Measurements from ENCODE around the gene ITSN2.
"Not testable (repeated sequence)": the region's sequence is repeated elsewhere in the genome, so short reads cannot be mapped to it uniquely, and the experiment has no call there.

Gene ITSN2

DNA sequence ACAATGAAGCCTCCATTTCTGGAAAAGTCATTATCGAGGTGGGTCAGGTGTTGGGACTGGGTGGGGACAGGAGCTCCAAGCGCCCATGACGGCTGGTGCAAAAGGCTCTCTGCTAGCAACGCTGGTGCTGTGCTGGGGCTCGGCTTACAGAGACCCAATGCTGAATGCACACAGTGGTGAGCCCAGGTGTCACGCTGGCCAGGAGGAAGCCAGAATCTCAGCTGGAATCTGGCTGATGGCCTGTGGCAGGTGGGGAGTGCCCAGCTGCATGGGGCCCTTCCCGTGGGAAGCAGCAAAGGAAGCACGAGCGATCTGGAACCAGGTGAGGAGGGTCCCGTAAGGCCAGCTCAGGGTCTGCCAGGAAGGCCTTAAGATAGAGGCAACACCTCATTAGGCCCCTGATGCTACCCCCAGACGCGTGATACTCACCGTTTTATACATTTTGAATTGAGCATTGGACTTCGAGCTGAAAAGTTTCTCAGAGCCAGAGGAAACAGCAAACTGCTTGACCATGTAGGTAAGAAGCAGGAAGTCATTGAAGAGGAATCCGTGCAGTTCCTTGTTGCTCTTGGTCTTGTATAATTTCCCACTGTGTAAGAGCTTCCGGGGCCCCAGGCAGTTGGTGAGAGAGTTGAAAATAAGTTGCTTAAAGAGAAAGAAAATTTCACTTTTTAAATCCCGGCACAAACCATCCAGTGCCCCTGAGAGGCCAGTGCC, 150.8 kb downstream of the ITSN2 start:
- no peak for DNase-seq

DNA sequence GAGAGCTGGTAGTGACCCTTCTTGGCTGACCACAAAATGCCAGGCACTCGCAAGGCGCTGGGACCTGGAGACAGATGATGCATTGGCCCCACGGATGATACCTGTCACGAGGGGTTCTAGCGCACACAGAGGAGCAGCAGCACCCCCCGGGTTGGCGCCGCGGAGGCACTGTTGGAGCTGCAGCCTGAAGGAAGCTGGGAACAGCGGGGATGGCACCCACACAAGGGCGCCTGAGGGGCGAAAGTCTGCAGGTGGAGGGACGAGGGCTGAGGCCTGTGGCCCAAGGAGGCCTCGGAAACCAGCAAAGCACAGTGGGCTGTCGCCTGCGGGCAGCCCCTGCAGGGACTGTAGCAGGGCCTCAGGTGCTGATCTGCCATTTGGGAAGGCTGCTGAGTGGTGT, 151.8 kb downstream of the ITSN2 start:
- DNase-seq: no peak

DNA sequence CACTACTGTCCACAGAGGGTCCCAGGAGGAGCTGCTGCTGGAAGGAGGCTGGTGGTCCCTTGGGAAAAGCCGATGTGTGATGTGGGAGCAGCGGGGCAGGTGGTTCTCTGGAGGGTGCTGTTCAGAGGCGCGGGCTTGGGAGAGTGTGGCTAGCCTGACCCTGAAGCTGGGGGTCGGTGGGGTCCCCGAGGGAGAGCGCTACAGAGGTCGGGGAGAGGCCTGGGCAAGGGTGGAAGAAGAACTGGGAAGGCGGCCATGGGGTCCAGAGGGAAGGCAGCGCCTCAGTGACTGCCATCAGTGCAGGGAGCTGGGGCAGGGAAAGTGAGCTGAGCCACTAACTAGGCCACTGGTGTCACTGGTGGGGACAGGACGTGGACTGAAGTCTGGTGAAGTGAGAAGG, 153.0 kb downstream of the ITSN2 start:
- no peak for DNase-seq

DNA sequence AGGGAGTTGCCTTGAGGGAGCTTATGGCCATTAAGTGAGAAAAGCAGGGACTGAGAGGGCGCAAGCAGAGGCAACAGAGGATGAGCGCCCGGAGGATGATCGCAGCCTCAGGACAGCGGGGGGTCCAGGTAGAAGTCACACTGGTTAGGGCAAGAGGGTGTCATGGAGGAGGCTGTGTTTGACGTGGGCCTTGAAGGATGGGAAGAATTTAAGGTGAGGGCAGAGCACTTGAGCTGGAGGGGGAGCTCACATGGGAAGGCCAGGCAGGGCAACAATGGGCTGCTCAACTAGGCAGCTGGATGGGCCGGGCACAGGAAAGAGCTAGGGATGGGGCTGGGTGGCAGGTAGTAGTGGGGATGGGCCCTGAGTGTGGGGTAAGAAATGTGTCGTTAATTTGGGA, 153.6 kb downstream of the ITSN2 start:
- no peak for DNase-seq

DNA sequence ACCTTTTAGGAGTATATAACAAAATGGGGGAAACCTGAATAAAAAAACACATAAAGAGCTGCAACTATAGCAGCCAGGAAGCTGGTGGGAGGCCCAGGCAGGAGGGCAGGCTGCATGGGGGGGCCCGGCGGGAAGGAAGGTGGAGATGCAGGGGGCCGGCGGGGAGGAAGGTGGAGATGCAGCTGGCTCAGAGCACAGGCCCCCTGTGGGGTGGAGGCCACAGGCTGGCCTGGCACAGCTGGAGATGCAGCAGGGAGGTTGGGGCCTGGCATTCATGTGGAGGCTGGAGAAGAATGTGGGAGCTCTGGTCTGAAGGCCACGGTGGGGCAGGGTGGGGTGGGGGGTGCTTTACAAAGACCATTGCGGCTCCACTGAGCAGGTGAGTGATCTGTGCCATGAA, 154.1 kb downstream of the ITSN2 start:
- no peak for DNase-seq

DNA sequence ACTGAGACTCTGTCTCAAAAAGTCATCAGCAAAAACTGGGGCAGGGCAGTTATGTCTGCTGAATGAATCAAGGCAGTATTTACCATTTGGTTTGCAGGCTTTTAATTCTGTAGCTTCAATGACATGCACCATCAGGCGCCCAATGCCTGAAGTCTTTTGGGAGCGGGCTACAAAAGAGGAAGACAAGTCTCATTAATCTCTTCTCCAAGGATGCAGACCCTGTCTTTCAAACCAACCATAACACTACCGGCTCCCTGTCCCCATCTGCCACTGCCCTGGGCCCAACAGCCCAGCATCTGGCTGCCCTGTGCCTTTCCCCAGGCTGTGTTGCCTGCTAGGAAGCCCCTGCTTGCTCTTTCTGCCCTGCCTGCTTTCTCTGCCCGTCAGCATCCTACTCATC, 155.2 kb downstream of the ITSN2 start:
- DNase-seq: no peak

DNA sequence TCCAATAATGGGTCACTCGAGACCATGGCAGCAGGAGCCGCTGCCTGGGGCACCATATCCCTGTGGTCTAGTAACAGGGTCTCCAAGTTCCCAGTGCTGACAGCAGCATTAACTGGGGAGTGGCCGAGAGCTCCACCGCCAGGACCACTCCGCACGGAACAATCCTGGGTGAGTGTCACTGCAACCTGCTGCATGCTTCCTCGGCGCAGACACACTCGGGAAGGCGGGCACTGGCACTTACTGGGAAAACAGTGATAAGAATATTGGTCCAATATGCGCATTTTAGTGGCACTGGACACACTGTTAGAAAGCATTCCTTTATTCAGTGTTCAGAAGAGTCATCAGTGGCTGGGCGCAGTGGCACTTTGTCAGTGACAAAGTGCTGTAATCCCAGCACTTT, 155.8 kb downstream of the ITSN2 start:
- no peak for DNase-seq

DNA sequence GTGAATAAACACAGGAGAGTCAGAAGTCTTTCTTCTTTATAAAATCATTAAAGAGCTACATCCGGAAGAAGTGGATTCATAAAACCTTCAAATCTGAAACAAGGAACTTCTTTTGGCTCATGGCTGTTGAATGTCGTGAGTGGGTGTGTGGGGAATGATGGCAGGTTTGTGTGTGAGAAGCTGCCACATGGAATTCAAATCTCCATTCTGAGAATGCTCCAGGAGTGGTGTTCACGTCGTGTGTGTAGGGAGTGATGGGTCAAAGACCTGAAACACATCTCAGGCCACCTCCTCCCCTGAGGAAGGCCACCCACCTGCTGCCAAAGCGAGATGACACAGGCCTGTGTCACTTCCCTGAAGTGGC, 156.6 kb downstream of the ITSN2 start:
- no peak for DNase-seq

DNA sequence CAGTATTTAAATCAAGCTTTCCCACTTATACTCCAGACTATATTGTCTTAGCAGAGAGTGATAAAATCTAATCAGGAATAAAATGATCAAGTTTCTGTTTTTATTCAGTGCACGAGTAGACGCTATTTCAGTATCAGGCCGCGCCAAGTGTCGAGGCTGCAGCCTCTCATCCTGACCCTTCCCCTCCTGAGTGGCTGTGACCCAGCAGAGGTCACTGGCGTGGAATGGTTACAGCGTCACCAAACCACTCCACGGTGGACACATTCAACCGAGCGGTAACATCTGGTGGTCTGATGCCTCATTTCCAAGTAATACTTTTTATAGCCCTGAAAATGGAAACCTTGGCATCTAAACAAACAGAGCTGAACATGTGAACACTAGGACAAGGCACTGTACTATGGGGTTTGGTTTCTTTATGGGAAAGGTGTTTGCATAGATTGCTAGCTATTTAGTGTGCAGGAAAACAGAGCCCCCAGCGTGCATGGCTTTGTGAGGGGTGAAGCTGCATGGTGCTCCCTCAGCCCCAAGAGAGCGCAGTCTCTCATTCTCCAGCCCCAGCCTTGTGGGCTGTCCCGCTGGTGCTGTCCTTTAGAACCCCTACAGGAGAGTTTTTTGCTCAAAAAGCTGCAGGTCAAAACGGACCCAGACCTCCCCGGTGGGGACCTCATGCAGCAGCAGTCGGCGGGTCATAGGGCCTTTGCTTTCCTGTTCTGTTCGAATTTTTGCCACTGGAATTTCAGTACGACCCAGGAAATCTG, 157.1 kb downstream of the ITSN2 start:
- DNase-seq: no peak

DNA sequence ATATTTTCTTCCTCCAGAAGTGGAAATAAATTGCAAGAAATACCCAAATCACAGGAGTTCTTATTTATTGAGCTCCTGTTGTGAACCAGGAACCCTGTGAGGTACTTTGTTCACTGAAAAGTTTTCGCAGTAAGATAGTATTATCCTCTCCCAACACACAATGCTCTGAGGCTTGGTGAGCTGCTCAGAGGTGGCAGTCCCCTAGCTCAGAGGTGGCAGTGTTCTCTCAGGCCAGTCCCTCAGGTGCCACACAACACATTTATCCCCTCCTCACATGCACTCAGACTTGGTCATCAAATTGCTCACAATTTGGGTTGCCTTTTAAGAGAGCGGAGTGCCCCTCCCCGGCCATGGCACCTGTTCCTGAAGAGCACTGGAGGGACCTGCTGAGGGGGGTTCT, 159.5 kb downstream of the ITSN2 start:
- no peak for DNase-seq

DNA sequence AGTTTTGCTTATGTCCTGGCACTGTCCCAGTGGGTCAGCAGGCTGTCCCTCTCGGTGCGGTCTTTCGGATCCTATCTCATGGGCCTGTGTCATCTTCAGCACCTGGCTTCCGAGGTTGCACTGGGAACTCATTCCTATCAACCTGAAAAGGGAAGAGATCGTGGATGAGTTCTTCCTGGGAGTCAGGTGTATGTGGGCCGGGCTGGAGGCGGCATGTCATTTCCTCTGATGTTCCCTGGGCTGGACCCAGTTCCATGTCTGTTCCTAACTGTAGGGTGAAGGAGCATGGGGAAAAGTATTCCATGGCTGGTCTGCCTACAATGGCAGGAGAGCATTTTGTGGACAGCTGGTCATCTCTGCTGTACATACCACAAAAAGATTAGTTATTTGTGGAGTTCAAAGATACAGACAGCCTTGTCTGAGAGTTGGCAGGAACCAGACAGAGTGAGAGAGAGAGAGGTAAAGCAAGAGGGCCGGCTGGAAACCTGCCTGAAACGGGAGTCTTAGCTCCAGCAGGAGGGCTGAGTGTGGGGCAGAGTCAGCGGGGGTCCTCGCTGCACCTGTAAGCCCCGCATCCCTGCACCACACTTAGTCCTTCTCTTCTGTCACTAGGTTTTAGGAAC, 160.3 kb downstream of the ITSN2 start:
- DNase-seq: no peak

DNA sequence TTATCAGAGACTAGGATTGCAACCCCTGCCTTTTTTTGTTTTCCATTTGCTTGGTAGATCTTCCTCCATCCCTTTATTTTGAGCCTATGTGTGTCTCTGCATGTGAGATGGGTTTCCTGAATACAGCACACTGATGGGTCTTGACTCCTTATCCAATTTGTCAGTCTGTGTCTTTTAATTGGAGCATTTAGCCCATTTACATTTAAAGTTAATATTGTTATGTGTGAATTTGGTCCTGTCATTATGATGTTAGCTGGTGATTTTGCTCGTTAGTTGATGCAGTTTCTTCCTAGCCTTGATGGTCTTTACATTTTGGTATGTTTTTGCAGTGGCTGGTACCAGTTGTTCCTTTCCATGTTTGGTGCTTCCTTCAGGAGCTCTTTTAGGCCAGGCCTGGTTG, 163.1 kb downstream of the ITSN2 start:
- DNase-seq: not testable (repeated sequence)

DNA sequence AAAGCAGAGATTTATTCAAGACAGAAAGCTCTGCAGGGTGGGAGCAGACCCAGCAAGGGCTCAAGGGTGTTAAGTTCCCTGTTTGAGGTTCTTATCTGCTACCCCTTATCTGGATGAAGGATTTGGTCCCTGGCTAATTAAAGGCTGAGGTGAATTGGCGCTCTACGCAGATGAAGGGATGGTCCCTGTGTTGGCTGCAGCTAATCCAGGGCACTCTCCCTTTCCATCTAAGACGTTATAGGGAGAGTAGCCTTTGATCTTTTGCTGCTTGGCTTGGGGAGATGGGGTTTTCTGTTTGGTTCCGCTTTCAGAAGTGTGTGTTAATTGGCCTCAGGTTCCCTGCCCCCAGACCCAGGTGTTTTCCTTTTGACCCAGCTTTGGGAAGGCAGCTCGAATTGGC, 168.5 kb downstream of the ITSN2 start:
- no peak for DNase-seq

DNA sequence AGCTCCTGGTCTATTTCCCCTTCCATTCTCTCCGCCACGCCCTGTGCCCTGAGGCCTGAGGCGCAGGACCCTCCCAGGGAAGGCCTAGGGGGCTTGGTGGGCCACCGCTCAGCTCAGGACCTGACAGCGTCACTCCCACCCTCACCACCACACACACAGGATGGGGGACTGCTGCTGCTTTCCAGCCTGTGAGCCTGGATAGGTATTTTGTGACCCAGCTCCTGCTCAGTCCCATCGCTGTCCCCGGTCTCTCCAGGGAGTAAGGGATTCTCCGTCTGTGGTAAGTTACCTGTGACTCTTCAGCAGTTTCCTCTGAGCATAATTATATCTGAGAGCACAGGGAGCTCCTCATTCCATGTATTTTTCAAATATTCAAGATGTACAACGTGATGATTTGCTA, 169.2 kb downstream of the ITSN2 start:
- no peak for DNase-seq

DNA sequence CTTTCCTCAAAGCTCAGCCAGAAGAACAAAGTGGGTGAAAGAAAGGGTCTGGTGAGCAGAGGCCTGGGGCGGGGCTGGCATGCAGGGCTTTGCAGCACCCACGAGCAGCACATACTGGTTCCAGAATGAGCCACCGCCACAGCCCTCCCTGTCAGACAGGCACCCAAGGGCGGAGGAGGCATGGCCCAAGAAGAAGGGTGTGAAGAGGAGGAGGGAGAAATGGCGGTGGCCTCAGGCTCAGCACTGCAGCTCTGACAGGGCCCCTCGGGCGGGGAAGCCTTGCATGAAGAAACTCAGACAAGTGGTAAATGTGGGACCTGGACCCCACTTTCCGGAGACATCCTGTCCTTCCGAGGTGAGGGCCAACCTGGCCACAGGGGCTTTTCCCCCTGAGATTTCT, 169.8 kb downstream of the ITSN2 start:
- DNase-seq: no peak

DNA sequence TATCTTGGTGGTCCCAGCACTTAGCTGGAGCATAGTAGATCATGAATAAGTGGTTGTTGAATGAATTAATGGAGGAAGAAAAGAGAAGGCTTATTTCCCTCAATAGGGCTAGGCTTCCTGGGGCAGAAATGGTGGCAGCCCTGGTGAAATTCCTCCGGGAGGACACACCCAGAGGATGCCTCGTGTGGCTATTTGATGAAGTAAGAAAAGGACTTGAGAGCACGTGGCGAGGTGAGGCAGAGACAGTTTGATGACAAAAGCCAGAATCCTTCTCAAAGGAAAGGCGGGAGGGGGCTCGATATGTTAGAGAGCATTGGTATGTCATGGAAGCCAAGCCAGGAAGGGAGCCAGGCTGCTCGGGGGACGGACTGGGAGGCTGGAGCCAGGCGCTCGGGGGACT, 170.8 kb downstream of the ITSN2 start:
- DNase-seq: no peak

DNA sequence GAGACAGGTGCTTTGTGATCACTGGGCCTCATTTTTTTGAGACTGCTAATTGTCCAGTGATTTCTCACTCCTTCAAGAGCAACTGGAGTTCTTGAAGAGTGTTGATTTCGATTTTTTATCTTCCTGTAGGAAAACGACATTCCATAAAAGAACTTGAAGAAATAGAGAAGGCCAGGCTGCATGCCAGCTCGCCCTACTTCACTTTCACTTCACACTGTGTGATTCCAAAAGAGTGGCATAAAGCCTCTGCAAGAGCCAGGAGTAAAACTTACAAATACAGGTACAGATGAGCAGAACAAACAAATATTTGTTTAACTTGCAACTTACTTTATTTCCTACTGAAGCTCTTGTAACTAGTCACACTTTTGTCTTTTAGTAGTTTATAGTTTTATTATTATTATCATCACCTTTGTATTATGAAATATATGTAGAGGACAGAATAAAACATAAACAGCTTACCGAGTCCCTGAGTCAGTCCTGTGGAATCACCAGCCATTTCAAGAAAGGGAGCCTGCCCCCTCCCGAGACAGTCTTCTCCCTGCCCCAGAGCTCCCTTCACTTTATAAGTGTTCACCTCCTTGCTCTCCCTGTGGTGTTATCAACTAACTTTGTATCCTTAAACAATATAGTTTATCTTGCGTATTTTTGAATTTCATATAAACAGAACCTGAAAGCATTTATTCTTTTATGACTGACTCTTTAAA, 176.8 kb downstream of the ITSN2 start:
- no peak for DNase-seq

DNA sequence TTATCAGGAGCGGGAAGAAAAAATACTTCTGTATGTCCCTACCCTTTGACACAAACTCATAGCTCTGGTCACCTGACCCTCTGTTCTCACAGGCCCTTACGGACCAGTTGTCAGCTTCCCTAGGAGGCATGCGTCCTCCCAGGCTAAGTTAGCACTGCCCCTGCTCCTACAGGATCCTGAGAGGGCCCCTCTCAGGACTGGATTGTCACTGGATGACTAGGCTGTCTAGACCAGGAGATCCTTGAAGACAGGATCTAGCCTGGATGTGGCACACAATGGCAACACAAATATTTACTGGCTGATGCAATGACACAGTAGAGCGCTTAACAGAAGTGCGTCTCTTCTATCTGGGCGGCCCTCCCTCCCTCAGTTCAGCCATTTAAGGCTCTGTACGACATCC, 177.8 kb downstream of the ITSN2 start:
- DNase-seq: no peak

DNA sequence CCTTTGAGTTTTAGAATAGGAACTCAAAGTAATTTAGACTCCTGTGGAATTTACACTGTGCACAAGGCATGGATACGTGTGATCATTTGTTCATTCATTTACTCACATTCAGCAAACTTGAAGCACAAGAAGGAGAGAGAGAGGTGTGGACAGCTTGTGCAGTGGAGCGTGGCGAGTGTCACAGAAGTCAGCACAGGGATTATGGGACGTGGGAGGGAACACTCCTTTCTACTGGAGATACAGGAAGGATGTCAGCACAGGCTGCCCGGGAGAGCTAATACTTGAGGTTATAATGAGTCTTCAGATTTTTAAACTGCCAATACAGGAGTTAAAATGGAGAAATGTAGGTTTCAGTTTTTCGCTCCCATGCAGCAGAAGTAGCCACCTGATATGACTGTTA, 178.5 kb downstream of the ITSN2 start:
- no peak for DNase-seq

DNA sequence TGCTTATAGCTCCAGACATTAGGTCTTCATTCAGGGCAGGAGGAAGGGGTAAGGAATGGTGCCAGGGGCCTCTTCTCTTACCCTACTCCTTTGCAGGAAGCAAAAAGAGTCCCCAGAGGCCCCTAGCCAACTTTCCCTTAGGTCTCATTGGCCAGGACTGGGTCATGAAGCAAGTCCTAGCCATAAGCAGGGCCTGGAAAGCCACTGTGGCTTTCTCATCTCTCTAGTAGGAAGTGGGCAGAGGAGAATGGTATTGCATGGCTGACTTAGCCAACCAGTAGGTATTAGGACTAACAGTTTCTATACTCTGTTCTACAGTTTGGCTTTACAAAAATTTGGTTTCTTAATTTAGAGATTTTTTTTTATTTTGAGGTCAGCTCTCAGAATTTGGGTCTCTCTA, 180.7 kb downstream of the ITSN2 start:
- no peak for DNase-seq

DNA sequence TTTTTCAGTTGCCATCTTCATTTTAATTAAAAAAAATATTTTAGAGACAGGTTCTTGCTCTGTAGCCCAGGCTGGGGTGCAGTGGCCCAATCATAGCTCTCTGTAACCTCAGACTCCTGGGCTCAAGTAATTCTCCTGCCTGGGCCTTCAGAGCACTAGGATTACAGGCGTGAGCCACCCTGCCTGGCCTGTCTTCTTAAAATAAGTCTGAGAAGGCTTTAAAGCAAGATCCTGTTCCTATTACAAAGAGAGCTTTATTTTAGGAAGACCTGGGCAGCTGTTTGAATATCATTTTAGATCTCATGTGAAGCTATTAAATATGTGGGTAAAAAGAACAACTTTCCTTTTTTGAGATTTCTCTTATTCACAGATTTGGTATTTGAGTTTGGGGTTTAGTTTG, 184.0 kb downstream of the ITSN2 start:
- DNase-seq: no peak

DNA sequence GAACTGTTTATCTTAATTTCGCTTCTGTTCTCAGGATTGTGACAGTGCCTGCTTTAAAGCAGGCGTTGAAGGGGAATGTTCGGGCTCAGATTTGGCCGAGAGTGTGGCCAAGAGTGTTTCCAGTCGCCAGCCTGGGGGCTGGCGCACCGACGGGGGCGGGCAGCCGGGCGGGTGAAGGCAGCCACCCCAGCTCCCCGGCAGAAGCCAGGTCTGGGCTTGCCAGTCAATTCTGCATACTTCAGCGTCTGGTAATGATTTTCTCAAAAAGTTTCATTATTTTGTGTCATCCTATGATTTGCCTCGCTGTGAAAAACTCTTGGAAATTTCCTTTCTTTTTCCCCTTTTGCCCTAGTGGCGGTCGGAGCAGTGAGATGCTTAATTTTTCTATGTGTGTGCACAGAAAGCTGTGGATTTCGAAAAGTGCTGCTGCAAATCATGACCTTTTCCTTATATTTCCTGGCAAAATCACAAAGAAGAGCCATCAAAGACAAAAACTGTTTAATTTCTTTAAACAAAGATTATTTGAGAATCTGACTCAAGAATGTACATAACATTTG, 184.6 kb downstream of the ITSN2 start:
- DNase-seq: no peak

DNA sequence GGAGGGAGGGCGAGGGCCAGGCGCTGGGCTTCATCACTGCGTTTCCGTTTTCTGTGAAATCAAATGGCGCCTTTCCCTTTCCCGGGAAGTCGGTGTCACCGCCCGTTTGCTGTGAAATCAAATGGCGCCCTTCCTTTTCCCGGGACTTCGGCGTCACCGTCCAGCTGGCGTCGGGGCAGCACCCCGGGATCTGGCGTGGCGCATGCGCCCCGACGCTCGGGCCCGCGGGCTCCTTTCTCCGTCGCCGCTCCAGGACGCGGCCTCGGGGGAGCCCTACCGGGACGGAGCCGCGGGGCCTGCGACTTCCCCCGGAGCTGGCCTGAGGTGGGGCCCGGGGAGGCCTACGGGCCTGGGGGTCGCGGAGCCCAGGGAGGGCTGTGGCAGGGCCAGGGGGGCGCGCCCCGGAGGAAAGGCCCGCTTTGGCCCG, 185.5 kb downstream of the ITSN2 start, which contains the start of gene FAM228A:
TSS of gene FAM228A (plus strand) at position 203 of the 427 bp plus-strand sequence. CDS start 428 bp downstream, outside the sequence.
- no peak for DNase-seq
